SK-N-SH (cell line): ENCODE results near the gene OR4D1. TPM values are rescaled to one million over a fixed set of nuclear protein-coding genes. Genes with fewer than 3 reads are reported as not detected.

ENCODE experiments used
- CHD2 ChIP-seq: fragments of 150-350 bp; IDR thresholded peaks from 2 replicates; pipeline ENCODE4 v1.6.1; 2018; ENCODE audit warnings: low read length; ENCODE audit not compliant: partially characterized antibody
- ELF1 ChIP-seq: IDR thresholded peaks from 2 replicates; pipeline ENCODE4 v1.4.0; 2012
- EZH2phosphoT487 ChIP-seq: fragments of 200-600 bp; sonication (generic); IDR thresholded peaks from 2 replicates; pipeline ENCODE4 v1.6.1; 2017; ENCODE audit warnings: low read depth, mixed run types, mild to moderate bottlenecking, antibody characterized with exemption, moderate library complexity, borderline replicate concordance
- FOSL2 ChIP-seq: IDR thresholded peaks from 2 replicates; pipeline ENCODE4 v1.4.0; 2012; ENCODE audit warnings: low read depth, mild to moderate bottlenecking, moderate library complexity, borderline replicate concordance
- FOXM1 ChIP-seq: IDR thresholded peaks from 2 replicates; pipeline ENCODE4 v1.4.0; 2012; ENCODE audit warnings: low read depth, mild to moderate bottlenecking
- GABPA ChIP-seq: IDR thresholded peaks from 2 replicates; pipeline ENCODE4 v1.4.0; 2012; ENCODE audit warnings: low read depth, mild to moderate bottlenecking
- GATA2 ChIP-seq: sonication (generic); formaldehyde crosslinking; IDR thresholded peaks from 2 replicates; pipeline ENCODE4 v1.5.0; 2020; ENCODE audit warnings: mild to moderate bottlenecking, missing genetic modification reagents
- JUND ChIP-seq: IDR thresholded peaks from 2 replicates; pipeline ENCODE4 v1.4.0; 2012
- MEF2A ChIP-seq: IDR thresholded peaks from 2 replicates; pipeline ENCODE4 v1.4.0; 2012; ENCODE audit warnings: low read depth, borderline replicate concordance
- NRF1 ChIP-seq: IDR thresholded peaks from 2 replicates; pipeline ENCODE4 v1.6.1; 2012; ENCODE audit warnings: low read depth, mild to moderate bottlenecking, low read length
- POLR2AphosphoS5 ChIP-seq: IDR thresholded peaks from 2 replicates; pipeline ENCODE4 v1.6.1; 2012; ENCODE audit warnings: low read depth, low read length
- RCOR1 ChIP-seq: fragments of 150-350 bp; IDR thresholded peaks from 2 replicates; pipeline ENCODE4 v1.6.1; 2017; ENCODE audit warnings: antibody characterized with exemption, low read length
- RFX5 ChIP-seq: IDR thresholded peaks from 2 replicates; pipeline ENCODE4 v1.6.1; 2012; ENCODE audit warnings: mild to moderate bottlenecking, improper control_type of control experiment, low read length
- SIN3A ChIP-seq: IDR thresholded peaks from 2 replicates; pipeline ENCODE4 v1.6.1; 2012; ENCODE audit warnings: low read depth, mild to moderate bottlenecking, low read length, moderate library complexity, borderline replicate concordance
- SMC3 ChIP-seq: IDR thresholded peaks from 2 replicates; pipeline ENCODE4 v1.6.1; 2012; ENCODE audit warnings: low read depth, low read length, improper control_type of control experiment
- TAF1 ChIP-seq: IDR thresholded peaks from 2 replicates; pipeline ENCODE4 v1.6.1; 2012; ENCODE audit warnings: low read depth, mild to moderate bottlenecking, low read length, moderate library complexity, borderline replicate concordance
- TCF12 ChIP-seq: IDR thresholded peaks from 2 replicates; pipeline ENCODE4 v1.4.0; 2012
- YY1 ChIP-seq: IDR thresholded peaks from 2 replicates; pipeline ENCODE4 v1.4.0; 2012; ENCODE audit warnings: low read depth, mild to moderate bottlenecking
- polyA plus RNA-seq, 3 experiments: library from polyadenylated mRNA; depleted of rRNA; stranded (reverse); fragments of >200 nt; gene quantifications; 2 replicates each; pipeline ENCODE4 v1.2.3, GENCODE V29; 2012
- TF ChIP-seq, protein P1 (sequence below): IDR thresholded peaks from 2 replicates; pipeline ENCODE4; 2012
- TF ChIP-seq, protein P2 (sequence below): fragments of 200-600 bp; sonication (generic); IDR thresholded peaks from 2 replicates; pipeline ENCODE4 v1.6.1; 2017; ENCODE audit warnings: antibody characterized with exemption, mild to moderate bottlenecking, moderate library complexity
- TF ChIP-seq, protein P3 (sequence below): IDR thresholded peaks from 2 replicates; pipeline ENCODE4 v1.4.0; 2012; ENCODE audit warnings: low read depth, borderline replicate concordance
- TF ChIP-seq, protein P4 (sequence below): IDR thresholded peaks from 2 replicates; pipeline ENCODE4 v1.4.0; 2012; ENCODE audit warnings: low read depth
- TF ChIP-seq, protein P5 (sequence below): fragments of 150-350 bp; IDR thresholded peaks from 2 replicates; pipeline ENCODE4 v1.6.1; 2017; ENCODE audit warnings: antibody characterized with exemption, low read length, low read depth, borderline replicate concordance
- TF ChIP-seq, protein P6 (sequence below): fragments of 150-350 bp; IDR thresholded peaks from 2 replicates; pipeline ENCODE4 v1.6.1; 2016; ENCODE audit warnings: mild to moderate bottlenecking, low read depth, low read length

The OR4D1 gene
- polyA plus RNA-seq, 1 of the 3 experiments (the other 2 are of a cell fraction): not detected

DNA sequence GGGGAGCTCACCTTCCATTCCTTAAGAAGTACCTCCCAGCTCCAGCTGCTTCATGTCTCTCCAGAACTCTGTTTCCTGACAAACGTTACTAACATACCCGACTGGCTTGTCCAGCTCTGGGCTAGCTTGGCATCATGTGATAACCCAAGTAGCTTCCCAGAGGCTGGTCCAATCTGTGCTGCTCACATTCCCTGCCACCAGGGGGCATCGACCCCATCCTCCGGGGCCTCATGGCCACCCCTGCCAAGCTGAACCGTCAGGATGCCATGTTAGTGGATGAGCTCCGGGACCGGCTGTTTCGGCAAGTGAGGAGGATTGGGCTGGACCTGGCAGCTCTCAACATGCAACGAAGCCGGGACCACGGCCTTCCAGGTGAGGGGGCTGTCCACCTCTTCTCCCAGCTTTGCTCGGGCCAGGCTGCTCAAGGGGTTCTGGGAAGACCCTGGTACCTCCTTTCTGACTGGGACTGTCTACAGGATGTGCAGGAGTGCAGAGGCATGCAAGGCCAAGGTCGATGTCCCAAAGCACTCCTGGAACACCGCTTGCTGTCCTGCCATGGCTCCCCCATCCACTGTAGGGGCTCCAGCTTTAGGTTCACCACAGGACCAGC is 51.9 kb downstream of the OR4D1 start (continued):
- TF ChIP-seq, protein P1, sequence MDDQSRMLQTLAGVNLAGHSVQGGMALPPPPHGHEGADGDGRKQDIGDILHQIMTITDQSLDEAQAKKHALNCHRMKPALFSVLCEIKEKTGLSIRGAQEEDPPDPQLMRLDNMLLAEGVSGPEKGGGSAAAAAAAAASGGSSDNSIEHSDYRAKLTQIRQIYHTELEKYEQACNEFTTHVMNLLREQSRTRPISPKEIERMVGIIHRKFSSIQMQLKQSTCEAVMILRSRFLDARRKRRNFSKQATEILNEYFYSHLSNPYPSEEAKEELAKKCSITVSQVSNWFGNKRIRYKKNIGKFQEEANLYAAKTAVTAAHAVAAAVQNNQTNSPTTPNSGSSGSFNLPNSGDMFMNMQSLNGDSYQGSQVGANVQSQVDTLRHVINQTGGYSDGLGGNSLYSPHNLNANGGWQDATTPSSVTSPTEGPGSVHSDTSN: no peak
- TF ChIP-seq GATA2 (CRISPR knock-in tag) (no peak), CHD2 (no peak), FOSL2 (no peak), NRF1 (no peak), RCOR1 (0 out of 2 replicates have a peak, but pooled peaks have one; percentile 12), FOXM1 (no peak), EZH2phosphoT487 (no peak), RFX5 (no peak), MEF2A (no peak), SMC3 (peak; percentile 71), POLR2AphosphoS5 (no peak), TCF12 (no peak), ELF1 (no peak), YY1 (peak; percentile 56; the same call in 1 of the 2 replicates), JUND (no peak), TAF1 (no peak), SIN3A (no peak), GABPA (no peak)
- TF ChIP-seq, protein P2, sequence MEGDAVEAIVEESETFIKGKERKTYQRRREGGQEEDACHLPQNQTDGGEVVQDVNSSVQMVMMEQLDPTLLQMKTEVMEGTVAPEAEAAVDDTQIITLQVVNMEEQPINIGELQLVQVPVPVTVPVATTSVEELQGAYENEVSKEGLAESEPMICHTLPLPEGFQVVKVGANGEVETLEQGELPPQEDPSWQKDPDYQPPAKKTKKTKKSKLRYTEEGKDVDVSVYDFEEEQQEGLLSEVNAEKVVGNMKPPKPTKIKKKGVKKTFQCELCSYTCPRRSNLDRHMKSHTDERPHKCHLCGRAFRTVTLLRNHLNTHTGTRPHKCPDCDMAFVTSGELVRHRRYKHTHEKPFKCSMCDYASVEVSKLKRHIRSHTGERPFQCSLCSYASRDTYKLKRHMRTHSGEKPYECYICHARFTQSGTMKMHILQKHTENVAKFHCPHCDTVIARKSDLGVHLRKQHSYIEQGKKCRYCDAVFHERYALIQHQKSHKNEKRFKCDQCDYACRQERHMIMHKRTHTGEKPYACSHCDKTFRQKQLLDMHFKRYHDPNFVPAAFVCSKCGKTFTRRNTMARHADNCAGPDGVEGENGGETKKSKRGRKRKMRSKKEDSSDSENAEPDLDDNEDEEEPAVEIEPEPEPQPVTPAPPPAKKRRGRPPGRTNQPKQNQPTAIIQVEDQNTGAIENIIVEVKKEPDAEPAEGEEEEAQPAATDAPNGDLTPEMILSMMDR: peak; percentile 76
- TF ChIP-seq, protein P3, sequence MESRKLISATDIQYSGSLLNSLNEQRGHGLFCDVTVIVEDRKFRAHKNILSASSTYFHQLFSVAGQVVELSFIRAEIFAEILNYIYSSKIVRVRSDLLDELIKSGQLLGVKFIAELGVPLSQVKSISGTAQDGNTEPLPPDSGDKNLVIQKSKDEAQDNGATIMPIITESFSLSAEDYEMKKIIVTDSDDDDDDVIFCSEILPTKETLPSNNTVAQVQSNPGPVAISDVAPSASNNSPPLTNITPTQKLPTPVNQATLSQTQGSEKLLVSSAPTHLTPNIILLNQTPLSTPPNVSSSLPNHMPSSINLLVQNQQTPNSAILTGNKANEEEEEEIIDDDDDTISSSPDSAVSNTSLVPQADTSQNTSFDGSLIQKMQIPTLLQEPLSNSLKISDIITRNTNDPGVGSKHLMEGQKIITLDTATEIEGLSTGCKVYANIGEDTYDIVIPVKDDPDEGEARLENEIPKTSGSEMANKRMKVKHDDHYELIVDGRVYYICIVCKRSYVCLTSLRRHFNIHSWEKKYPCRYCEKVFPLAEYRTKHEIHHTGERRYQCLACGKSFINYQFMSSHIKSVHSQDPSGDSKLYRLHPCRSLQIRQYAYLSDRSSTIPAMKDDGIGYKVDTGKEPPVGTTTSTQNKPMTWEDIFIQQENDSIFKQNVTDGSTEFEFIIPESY: no peak
- TF ChIP-seq, protein P4, sequence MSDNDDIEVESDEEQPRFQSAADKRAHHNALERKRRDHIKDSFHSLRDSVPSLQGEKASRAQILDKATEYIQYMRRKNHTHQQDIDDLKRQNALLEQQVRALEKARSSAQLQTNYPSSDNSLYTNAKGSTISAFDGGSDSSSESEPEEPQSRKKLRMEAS: peak; percentile 70; the same call in 1 of the 2 replicates
- TF ChIP-seq, protein P5, sequence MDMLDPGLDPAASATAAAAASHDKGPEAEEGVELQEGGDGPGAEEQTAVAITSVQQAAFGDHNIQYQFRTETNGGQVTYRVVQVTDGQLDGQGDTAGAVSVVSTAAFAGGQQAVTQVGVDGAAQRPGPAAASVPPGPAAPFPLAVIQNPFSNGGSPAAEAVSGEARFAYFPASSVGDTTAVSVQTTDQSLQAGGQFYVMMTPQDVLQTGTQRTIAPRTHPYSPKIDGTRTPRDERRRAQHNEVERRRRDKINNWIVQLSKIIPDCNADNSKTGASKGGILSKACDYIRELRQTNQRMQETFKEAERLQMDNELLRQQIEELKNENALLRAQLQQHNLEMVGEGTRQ: no peak
- TF ChIP-seq, protein P6, sequence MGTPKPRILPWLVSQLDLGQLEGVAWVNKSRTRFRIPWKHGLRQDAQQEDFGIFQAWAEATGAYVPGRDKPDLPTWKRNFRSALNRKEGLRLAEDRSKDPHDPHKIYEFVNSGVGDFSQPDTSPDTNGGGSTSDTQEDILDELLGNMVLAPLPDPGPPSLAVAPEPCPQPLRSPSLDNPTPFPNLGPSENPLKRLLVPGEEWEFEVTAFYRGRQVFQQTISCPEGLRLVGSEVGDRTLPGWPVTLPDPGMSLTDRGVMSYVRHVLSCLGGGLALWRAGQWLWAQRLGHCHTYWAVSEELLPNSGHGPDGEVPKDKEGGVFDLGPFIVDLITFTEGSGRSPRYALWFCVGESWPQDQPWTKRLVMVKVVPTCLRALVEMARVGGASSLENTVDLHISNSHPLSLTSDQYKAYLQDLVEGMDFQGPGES: no peak
